Stimulated activated CD8-positive, alpha-beta memory T cell treated with anti-CD3 and anti-CD28 coated beads, Interleukin-2, amount 100 ng/mL, for 48 hours (primary cell): ENCODE measurements around the gene SEC24A.
"Not testable (repeated sequence)": the region's sequence is repeated elsewhere in the genome, so short reads cannot be mapped to it uniquely, and the experiment has no call there.

ENCODE experiments used
- DNase-seq, 2 donors: peaks; one replicate each; pipeline ENCODE4 v3.0.0-alpha.2; 2020; ENCODE audit warnings: low read depth in 2 of 2

SEC24A gene

DNA sequence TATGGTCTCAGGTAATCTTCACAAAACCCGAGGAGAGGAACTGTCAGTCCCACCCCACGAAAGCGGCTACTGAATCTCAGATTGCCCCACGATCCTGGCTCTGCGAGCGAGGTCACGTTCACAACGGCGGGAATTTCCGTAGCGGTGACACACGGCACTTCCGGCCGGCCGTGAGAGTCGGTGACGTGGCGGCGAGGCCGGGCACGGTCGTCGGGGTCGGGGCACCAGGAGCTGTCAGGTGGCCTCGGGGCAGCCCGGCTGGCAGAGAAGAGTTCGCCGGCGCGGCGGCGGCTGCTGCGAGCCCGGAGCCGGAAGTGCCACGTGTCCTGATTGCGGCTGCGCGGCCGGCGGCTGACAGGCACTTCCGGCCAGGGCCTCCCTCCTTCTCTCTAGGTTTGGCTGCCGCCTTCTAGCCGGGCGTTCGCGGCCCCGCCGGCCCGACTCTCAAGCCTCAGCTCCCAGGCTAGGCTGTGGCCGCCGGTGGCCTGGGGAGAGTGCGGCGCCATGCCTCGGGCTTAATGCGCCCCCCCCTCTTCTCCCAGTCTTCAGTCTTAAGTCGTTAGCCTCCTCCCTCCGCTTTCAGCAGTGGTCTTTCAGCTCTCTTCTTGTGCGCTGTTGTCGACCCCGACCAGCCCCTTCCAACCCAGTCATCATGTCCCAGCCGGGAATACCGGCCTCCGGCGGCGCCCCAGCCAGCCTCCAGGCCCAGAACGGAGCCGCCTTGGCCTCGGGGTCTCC, at the start of gene SEC24A:
Gene SEC24A, plus strand, starts transcription at position 361 of the 738 bp plus-strand sequence. Its CDS starts 292 bp downstream, at position 653.
- peak; percentile 87 to 90 for DNase-seq

DNA sequence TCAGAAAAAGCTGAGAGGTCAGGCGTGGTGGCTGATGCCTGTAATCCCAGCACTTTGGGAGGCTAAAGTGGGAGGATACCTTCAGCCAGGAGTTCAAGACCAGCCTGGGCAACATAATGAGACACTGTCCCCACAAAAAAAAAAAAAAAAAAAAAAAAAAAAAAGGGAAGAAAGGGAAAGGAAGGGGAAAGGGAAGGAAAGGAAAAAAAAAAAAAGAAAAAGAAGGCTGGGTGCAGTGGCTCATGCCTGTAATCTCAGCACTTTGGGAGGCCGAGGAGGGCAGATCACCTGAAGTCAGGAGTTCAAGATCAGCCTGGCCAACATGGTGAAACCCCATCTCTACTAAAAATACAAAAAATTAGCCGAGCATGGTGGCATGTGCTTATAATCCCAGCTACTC, 48.8 kb upstream of the SEC24A start:
- DNase-seq: not testable (repeated sequence)

GRCh38 chr5:134600600-134600999, 48.0 kb upstream of the SEC24A start:
- no peak for DNase-seq

DNA sequence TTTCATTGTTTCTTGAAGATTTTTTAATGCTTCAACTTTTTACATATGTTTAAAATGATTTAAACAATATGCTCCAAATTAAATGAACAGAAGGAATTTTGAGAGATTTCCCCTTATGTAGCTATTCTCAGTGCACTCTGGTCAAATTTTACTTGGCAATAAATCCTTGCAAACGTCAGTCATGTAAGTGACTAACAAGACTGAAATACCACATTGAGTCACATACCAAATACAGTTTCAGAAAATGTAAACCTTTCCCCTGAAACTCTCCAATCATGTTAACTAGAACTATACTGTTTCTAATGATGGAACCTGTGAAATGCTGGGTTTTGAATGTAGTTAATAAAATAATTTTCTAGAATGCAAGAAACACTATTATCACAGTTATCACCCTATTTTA, 45.5 kb upstream of the SEC24A start:
- DNase-seq: no peak

DNA sequence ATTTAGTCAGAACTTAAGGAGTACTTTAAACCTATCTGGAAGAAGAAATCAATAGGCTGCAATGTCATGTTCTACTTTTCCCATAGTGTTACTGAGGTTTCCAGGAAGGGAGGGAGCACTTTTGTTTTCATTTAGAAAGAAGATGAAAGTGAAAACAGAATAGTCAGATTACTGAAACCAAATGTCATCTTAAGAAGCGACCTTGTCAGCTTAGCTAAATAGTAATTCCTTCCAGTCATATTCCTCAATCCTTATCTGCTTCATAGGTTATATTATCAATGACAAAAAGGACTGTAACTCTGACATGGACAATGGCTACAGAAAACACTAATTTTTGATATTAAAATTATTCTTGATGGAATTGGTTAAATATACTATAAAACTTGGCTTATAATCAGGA, 43.7 kb upstream of the SEC24A start:
- no peak for DNase-seq

GRCh38 chr5:134606726-134607125, 41.9 kb upstream of the SEC24A start:
- DNase-seq: no peak

- no peak for DNase-seq
These were observed 40.0 kb upstream of the SEC24A start for GRCh38 chr5:134608555-134608954.

DNA sequence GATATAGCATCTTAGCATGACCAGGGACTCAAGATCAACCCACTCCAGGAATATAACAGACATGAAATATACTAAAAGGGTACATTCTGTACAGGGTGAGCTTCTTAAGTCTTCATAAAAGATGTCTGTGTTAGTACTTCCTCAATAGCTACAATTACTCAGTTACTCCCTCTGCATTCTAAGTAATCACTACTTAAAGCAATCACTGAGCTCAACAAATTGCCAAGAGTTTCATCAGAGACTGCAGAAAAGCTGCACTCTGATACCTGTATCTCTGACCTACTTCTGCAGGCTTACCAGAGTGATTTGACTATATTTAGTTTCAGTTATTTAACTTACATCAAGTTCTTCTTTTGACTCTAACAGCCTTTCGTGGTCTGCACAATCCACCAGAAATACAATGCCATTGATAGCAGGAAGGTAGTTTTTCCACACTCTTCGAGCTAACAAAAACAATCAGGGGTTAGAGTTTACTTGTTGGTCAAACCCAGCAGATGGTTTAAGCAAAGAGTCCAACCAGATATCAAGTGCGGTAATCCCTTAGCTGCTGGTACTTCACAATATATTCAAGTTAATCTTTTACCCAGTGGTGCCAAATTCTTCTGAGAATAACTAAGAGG, 39.2 kb upstream of the SEC24A start:
- no peak for DNase-seq

DNA sequence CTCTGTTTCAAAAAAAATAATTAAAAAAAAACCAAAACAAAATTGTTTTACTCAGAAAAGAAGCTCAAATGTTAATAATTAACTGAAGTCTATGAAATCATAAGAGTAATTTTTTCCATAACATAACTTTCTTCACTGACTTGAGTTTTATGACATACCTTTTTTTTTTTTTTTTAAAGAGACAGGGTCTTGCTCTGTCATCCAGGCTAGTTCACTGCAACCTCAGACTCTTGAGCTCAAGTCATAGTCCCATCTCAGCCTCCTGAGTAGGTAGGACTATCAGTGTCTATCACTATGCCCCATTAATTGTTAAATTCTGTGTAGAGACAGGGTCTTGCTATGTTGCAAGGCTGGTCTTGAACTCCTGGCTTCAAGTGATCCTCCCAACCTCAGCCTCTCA, 37.9 kb upstream of the SEC24A start:
- DNase-seq: no peak

GRCh38 chr5:134611515-134611914, 37.1 kb upstream of the SEC24A start:
- no peak for DNase-seq

- DNase-seq: no peak
These were observed 34.0 kb upstream of the SEC24A start for GRCh38 chr5:134614450-134615085.

- no peak for DNase-seq
These were observed 28.0 kb upstream of the SEC24A start for GRCh38 chr5:134620634-134621033.

- DNase-seq: no peak
These were observed 23.0 kb upstream of the SEC24A start for GRCh38 chr5:134625559-134625958.

DNA sequence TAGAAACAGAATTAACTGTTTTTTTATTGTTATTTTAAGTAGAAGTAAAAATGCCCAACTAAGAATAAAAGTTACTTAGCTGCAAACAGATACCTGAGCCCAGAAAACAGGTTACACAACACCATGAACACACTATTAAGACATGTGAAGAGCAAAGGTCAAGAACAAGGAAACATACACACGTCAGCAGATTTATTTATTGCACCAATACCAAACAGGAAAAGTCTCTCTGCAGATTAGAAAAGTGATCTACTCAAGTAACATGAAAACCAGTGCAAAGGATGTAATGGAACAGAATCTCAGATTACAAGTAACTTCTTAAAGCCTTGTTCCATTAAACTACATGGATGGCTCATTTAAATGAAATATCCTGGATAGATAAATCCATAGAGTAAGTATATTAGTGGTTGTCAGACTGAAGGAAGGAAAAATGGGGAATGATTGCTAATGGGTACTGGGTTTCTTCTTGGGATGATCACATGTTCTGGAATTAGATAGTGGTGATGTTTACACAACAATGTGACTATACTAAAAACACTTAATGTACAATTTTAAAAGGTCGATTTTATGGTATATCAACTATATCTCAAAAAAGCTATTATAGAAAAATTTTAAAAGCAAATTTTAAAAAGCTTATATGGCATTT, 22.1 kb upstream of the SEC24A start:
- no peak for DNase-seq

- no peak for DNase-seq
These were observed 14.4 kb upstream of the SEC24A start for GRCh38 chr5:134634227-134634626.

GRCh38 chr5:134635366-134635765, 13.2 kb upstream of the SEC24A start:
- DNase-seq: not testable (repeated sequence)

- DNase-seq: no peak
These were observed 11.4 kb upstream of the SEC24A start for GRCh38 chr5:134637116-134637721.

GRCh38 chr5:134638760-134639201, 9.8 kb upstream of the SEC24A start:
- no peak for DNase-seq

DNA sequence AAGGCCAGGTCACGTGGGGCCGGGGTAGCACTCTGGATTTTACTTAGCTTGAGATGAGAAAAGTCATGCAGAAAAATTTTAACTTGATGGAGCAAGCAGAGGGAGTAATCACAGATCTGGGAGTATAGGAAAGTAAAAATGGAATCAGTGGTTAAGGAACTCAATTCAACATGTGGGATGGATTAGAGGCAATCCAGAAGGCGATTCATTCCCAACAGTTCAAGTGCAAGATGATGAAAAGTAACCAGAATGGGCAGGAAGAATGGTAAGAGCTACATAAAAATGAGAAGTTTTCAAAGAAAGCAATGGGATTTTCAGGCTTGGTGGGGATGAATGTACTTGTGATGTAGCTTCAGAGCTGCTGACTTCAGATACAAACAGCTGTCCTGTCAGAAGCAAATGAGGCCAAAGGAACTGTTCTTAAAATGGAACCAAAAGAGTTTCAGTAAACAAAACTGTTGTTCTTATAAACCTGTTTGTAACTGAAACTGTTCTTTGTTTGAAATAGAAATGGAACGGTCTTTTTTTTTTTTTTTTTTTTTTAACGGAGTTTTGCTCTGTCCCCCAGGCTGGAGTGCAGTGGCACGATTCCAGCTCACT, 5.6 kb upstream of the SEC24A start:
- no peak for DNase-seq

GRCh38 chr5:134647750-134648424, 698 bp upstream of the SEC24A start:
- DNase-seq: peak in 1 of 2 donors; percentile 16
